PC-3 (cell line): ENCODE results near the gene IGFL2.

ENCODE experiments used
- CTCF ChIP-seq: fragments of 300-600 bp; sonication (generic); conservative IDR thresholded peaks from 2 replicates; pipeline ENCODE4 v1.5.1; 2017; ENCODE audit warnings: antibody characterized with exemption, low read depth, mild to moderate bottlenecking, low read length
- EZH2 ChIP-seq: fragments of 300-600 bp; sonication (generic); IDR thresholded peaks from one replicate; pipeline ENCODE4 v1.6.1; 2017; ENCODE audit warnings: antibody characterized with exemption, mild to moderate bottlenecking, low read length; ENCODE audit not compliant: unreplicated experiment
- EZH2phosphoT487 ChIP-seq: fragments of 300-600 bp; sonication (generic); IDR thresholded peaks from 2 replicates; pipeline ENCODE4 v1.6.1; 2018; ENCODE audit warnings: mild to moderate bottlenecking, antibody characterized with exemption, low read length, borderline replicate concordance

GRCh38 chr19:46210669-46211068 is 62.6 kb downstream of the IGFL2 start:
- TF ChIP-seq CTCF (no peak), EZH2 (no peak), EZH2phosphoT487 (no peak)
